GM20000 (cell line): ENCODE results near the gene ANO6.
"Not testable (repeated sequence)": the region's sequence is repeated elsewhere in the genome, so short reads cannot be mapped to it uniquely, and the experiment has no call there.

Source experiments
- DNase-seq: peaks from one replicate; pipeline ENCODE4 v3.0.0; 2012; ENCODE audit warnings: low spot score
- TF ChIP-seq, protein P1 (sequence below): IDR thresholded peaks from 2 replicates; pipeline ENCODE4 v1.5.1; 2012; ENCODE audit warnings: mild to moderate bottlenecking, control low read depth; ENCODE audit errors: extremely low read depth, missing control alignments

Gene ANO6

DNA sequence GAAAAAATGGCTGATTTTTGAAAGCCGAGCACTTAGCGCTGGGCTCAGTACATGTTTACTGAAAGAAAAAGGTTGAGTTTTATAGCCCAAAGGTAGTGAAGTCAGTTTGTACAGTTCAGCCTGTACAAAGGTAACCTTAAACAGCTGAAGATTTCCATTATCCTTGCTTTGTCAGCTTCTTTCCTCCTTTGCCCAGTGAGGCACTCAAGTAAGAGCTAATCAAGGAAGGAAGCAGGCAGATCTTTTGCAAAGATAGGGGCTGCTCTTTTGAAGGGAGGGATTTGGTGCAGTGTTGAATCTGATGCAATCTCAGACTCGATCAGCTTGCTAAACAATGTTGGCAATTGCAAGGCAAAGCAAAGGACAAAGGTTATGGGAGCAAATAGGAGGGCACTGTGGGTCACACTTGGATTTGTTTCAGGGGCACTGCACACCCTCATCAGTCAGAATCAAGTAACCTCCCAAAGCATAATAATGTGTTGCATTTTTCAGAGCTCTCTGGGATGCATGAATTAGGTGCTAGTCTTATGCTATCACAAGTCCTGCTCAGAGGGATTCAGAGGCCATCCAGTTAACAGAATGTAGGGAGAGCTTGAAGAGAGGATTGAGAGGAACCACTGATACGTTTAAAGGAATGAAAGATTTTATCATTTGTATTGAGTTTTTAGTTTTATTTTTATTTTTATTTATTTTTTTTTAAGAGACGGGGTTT, 44.4 kb downstream of the ANO6 start:
- TF ChIP-seq, protein P1, sequence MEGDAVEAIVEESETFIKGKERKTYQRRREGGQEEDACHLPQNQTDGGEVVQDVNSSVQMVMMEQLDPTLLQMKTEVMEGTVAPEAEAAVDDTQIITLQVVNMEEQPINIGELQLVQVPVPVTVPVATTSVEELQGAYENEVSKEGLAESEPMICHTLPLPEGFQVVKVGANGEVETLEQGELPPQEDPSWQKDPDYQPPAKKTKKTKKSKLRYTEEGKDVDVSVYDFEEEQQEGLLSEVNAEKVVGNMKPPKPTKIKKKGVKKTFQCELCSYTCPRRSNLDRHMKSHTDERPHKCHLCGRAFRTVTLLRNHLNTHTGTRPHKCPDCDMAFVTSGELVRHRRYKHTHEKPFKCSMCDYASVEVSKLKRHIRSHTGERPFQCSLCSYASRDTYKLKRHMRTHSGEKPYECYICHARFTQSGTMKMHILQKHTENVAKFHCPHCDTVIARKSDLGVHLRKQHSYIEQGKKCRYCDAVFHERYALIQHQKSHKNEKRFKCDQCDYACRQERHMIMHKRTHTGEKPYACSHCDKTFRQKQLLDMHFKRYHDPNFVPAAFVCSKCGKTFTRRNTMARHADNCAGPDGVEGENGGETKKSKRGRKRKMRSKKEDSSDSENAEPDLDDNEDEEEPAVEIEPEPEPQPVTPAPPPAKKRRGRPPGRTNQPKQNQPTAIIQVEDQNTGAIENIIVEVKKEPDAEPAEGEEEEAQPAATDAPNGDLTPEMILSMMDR: no peak
- DNase-seq: no peak

DNA sequence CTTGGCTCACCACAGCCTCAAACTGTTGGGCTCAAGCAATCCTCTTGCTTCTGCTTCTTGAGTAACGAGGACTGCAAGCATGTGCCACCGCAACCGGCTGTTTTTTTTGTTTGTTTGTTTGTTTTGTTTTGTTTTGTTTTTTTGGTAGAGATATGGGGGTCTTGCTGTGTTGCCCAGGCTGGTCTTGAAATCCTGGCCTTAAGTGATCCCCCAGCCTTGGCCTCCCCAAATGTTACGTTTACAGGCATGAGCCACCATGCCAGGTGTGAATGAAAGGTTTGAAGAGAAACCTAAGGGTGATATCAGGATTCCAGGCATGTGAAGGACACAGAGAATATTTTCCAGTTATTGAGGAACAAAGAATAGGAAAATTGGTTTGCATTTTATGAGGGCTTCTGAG, 45.0 kb downstream of the ANO6 start:
- no peak for DNase-seq
- TF ChIP-seq, protein P1: no peak

DNA sequence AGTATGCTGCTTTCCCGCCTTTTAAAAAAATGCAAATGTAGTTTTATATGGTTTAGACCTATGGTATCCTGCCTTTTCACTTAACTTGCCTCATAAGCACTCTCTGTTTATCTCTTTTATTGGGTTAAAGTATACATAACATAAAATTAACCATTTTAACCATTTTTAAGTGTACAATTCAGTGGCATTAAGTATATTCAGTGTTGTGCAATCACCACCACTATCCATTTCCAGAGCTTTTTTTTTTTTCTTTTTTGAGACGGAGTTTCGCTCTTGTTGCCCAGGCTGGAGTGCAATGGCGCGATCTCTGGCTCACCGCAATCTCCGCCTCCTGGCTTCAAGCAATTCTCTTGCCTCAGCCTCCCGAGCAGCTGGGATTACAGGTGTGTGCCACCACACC, 46.3 kb downstream of the ANO6 start:
- DNase-seq: not testable (repeated sequence)

GRCh38 chr12:45263587-45263986, 47.7 kb downstream of the ANO6 start:
- TF ChIP-seq, protein P1: no peak
- no peak for DNase-seq

- TF ChIP-seq, protein P1: peak; percentile 1
- DNase-seq: peak; percentile 22
Observed at GRCh38 chr12:45268672-45269411, 52.9 kb downstream of the ANO6 start.

GRCh38 chr12:45269412-45269751, 53.5 kb downstream of the ANO6 start:
- TF ChIP-seq, protein P1: no peak
- DNase-seq: no peak

- DNase-seq: no peak
- TF ChIP-seq, protein P1: no peak
Observed at GRCh38 chr12:45270951-45271350, 55.1 kb downstream of the ANO6 start.
